Glutamatergic neuron (in vitro differentiated cells): ENCODE results near the gene B3GNT3. TPM values are rescaled to one million over a fixed set of nuclear protein-coding genes. Genes with fewer than 3 reads are reported as not detected.

ENCODE experiments used
- DNase-seq: peaks from one replicate; pipeline ENCODE4 v3.0.0; 2022
- H3K27ac Mint-ChIP-seq: one replicate; pipeline ENCODE4 v1.8.0; 2020; ENCODE audit warnings: mild to moderate bottlenecking, mixed read lengths, inconsistent platforms; ENCODE audit not compliant: unreplicated experiment
- H3K27me3 Mint-ChIP-seq: one replicate; pipeline ENCODE4 v1.8.0; 2020; ENCODE audit warnings: mild to moderate bottlenecking, moderate library complexity, mixed read lengths, inconsistent platforms; ENCODE audit not compliant: unreplicated experiment
- H3K36me3 Mint-ChIP-seq: one replicate; pipeline ENCODE4 v1.8.0; 2020; ENCODE audit warnings: mild to moderate bottlenecking, mixed read lengths, inconsistent platforms; ENCODE audit not compliant: unreplicated experiment
- H3K4me1 Mint-ChIP-seq: one replicate; pipeline ENCODE4 v1.8.0; 2020; ENCODE audit warnings: mild to moderate bottlenecking, low read depth, mixed read lengths, inconsistent platforms; ENCODE audit not compliant: unreplicated experiment
- H3K4me3 Mint-ChIP-seq: one replicate; pipeline ENCODE4 v1.8.0; 2020; ENCODE audit warnings: mild to moderate bottlenecking, mixed read lengths, inconsistent platforms; ENCODE audit not compliant: unreplicated experiment
- H3K9me3 Mint-ChIP-seq: one replicate; pipeline ENCODE4 v1.8.0; 2020; ENCODE audit warnings: mild to moderate bottlenecking, moderate library complexity, mixed read lengths, inconsistent platforms; ENCODE audit not compliant: unreplicated experiment
- CTCF ChIP-seq: fragments of 200-600 bp; sonication (generic); IDR thresholded peaks from one replicate; pipeline ENCODE4 v1.5.0; 2021; ENCODE audit not compliant: partially characterized antibody, unreplicated experiment
- total RNA-seq: library from RNA; stranded (reverse); fragmentation: NEBNext Ultra II Directional; extraction: Animal tissue kit (Norgen Biotek cat#: 25700); gene quantifications from one replicate; pipeline ENCODE4 v1.2.1, GENCODE V29; 2021; ENCODE audit not compliant: unreplicated experiment

The B3GNT3 gene
- total RNA-seq, 1 donor from 2014 or later, result not detected

GRCh38 chr19:17787274-17787913, 7.5 kb upstream of the B3GNT3 start:
- Mint-ChIP-seq H3K9me3 (peaks cover 4% of the 10 kb centered on the region), H3K4me3 (no peak overlapping the region), H3K36me3 (peaks cover 15% of the 10 kb centered on the region), H3K4me1 (peaks cover 5% of the 10 kb centered on the region), H3K27me3 (peaks cover 6% of the 10 kb centered on the region), H3K27ac (no peak overlapping the region)
- no peak for TF ChIP-seq CTCF
- DNase-seq, result no peak

- Mint-ChIP-seq H3K9me3 (no peaks in the 10 kb centered on the region), H3K27ac (no peak overlapping the region), H3K36me3 (peaks cover 12% of the 10 kb centered on the region), H3K4me3 (no peak overlapping the region), H3K4me1 (peaks cover 5% of the 10 kb centered on the region), H3K27me3 (peaks cover 9% of the 10 kb centered on the region)
- no peak for TF ChIP-seq CTCF
- no peak for DNase-seq
Observed at GRCh38 chr19:17788632-17789031, 6.3 kb upstream of the B3GNT3 start.

GRCh38 chr19:17790059-17790780, 4.7 kb upstream of the B3GNT3 start:
- Mint-ChIP-seq H3K36me3 (peaks cover 7% of the 10 kb centered on the region), H3K4me1 (peaks cover 4% of the 10 kb centered on the region), H3K27me3 (peaks cover 14% of the 10 kb centered on the region), H3K9me3 (no peaks in the 10 kb centered on the region), H3K27ac (no peak overlapping the region), H3K4me3 (no peak overlapping the region)
- no peak for TF ChIP-seq CTCF
- DNase-seq, result no peak

- Mint-ChIP-seq H3K4me3 (no peak overlapping the region), H3K27me3 (peaks cover 11% of the 10 kb centered on the region)
Observed at GRCh38 chr19:17794412-17794730, 567 bp upstream of the B3GNT3 start.

More at GRCh38 chr19:17794412-17794730, 567 bp upstream of the B3GNT3 start:
- peaks cover 4% of the 10 kb centered on the region for H3K4me1 Mint-ChIP-seq
- H3K9me3 Mint-ChIP-seq, result no peaks in the 10 kb centered on the region
- H3K36me3 Mint-ChIP-seq, result no peaks in the 10 kb centered on the region
- no peak for TF ChIP-seq CTCF
- no peak for DNase-seq
- no peak overlapping the region for H3K27ac Mint-ChIP-seq
